GM21515 (cell line): ENCODE measurements around the gene ARHGEF12.

Experiments
- ATAC-seq: cut with Tn5 transposase; IDR thresholded peaks from one replicate; pipeline ENCODE4 v1.9.1; 2021; ENCODE audit not compliant: unreplicated experiment

ARHGEF12 gene

DNA sequence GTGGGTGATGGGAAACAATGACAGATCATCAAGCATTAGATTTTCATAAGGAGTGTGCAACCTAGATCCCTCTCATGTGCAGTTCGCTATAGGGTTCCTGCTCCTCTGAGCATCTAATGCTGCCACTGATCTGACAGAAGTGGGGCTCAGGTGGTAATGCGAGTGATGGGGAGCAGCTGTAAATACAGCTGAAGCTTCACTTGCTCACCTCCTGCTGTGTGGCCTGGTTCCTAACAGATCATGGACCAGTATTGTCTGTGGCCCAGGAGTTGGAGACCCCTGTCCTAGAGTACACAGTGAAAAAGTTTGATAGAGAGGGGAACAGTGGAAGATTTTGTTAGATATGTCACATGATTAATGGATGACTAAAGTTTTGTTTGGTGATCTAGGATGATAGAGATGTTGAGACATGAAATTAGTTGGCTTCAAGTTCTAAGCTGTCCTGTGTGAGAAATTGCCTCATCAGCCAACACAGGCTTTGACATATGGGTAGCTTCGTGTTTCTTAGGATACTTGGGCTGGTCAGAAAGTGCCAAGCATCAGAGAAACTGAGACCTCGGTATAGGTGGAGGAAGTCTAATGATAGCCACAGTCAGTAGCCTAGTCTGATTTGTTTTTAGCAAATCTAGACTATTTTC lies 47.4 kb downstream of the ARHGEF12 start:
- no peak for ATAC-seq

DNA sequence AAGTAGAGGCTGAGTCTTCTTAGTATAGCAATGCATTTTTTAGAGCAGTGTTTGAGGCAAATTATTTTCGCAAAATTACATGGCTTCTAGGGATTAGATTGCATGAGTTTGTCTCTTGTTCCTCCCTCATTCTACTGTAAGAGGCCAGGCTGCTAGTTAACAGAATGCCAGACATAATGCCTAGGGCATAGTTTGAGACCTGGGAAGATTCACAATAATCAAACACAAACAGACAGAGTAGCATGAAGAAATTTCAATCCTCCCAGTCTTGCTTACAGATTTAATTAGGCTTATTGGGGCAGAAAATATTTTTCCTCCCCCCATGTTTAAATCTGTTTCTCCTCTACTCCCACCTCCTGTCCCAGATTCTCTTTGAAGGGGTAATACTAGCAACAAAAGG lies 48.3 kb downstream of the ARHGEF12 start:
- ATAC-seq = no peak

DNA sequence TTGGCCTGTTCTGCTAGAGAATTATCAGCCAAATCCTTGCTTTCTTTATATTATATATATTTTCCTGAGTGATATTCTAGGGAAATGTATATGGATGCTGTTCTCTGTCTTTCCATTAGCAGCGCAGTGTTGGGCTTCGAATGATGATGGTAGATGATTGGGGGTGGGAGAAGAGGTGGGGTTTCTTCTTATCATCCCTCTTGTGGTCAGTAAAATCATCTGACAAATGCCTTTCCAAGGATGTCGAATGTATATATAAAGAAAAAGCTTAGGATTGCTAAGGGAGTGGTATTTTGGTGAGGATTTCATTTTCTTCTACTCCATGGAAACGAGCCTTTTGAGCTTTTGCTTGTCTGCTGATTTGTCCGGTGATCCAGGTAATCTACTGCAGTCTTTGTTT lies 48.9 kb downstream of the ARHGEF12 start:
- no peak for ATAC-seq

DNA sequence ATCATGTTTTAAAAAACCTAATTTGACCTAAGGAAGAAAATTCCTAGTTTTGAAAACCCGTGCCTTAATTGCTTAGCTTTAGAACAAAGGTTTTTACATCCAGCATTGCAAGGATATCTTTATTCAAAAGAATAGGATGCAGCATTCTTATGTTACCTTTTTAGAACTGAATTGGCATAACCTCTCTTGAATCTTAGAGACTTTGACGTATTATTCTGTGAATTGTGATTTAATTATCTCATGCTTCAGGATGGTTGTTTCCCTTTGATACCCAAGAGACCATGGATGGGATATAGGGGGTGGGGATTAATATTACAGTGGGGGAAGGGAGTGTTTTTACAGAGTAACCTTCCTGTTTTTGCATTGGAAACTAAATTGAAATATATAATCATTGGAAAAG lies 49.4 kb downstream of the ARHGEF12 start:
- no peak for ATAC-seq

DNA sequence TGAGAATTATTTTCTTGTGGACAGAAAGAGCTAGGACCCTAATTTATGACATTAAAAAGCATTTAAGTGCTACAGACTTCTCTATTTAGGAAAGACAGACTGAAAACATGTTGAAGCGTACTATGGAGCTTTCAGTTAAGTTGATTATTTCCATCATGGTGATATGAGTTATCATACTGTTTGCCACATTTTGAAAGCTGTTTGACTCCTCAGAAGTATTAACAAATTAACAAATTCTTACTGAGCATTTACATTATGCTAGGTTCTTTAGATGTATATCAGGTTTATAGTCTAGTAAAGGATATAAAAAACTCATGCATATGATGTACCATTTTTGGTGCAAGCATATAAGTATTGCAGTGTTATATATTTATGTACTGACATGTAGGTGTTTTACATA lies 50.1 kb downstream of the ARHGEF12 start:
- ATAC-seq = no peak

DNA sequence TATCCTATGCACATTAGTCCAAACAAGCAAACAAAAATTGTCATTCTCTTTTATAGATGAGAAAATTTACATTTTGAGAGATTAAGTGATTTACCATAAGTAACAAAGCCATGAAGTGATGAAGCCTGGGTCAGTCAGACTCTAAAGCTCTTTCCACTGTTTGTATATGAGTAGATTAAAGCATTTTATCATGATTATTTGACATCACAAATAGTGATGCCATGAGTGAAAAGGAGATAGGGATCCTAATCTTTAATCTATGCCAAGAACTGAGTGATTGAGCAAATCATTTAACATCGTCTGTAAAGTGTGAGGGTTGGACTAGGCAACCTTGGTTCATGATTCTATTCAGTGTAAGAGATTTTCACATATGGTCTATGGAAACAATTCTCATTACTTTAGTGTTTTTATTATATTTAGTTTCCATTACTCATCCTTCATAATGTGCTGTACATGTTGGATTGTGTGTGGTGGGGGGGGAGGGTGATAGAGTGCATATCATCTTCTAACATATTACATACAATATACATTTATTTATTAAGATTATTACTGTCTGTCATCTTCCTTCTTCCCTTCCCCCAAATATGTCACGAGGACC lies 50.7 kb downstream of the ARHGEF12 start:
- ATAC-seq = no peak

DNA sequence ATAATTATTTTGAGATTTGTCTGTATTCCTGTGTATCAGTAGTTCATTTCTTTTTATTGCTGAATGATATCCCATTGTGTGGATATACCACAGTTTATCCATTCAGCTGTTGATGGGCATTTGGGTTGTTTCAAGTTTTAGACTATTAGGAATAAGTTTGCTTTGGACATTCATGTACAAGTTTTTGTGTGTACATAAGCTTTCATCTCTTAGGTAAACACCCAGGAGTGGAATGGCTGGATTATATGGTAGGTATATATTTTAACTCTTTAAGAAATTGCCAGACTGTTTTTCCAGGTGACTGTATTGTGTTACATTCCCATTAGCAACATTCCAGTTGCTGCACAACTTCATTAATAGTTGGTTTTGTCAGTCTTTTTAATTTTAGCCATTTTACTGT lies 52.0 kb downstream of the ARHGEF12 start:
- ATAC-seq = no peak

DNA sequence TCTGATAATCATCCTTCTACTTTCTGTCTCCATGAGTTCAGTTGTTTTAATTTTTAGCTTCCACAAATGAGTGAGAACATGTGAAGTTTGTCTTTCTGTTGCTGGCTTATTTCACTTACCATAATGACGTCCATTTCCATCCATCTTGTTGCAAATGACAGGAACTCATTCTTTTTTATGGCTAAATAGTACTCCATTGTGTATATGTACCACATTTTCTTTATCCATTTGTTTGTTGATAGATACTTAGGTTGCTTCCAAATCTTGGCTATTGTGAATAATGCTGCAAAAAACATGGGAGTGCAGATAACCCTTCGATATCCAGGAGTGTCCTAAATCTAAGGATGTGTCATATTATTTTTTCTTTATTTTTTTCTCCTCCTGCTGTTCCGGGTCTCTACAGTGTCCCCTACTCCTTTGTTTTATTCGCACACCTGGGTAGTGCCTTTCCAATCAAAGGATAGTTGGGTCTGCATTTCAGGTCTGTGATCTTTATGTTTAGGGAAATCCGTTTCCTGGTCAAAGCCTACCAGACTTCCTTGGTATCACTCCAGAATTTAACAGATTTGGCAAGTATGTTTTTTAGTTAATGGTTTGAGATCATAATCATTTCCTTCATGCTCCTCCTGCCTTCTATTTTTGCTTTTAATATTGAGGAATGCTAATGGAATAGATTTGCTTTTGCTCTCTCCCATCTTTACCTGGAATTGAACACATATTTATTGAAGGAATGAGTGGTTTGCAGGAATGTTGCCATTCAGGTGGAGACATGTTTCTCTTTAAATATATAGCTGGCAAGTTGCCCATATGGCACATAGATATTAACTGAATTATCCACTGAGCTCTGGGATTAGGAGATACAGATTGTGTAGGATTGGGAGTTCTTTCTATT lies 53.7 kb downstream of the ARHGEF12 start:
- no peak for ATAC-seq

DNA sequence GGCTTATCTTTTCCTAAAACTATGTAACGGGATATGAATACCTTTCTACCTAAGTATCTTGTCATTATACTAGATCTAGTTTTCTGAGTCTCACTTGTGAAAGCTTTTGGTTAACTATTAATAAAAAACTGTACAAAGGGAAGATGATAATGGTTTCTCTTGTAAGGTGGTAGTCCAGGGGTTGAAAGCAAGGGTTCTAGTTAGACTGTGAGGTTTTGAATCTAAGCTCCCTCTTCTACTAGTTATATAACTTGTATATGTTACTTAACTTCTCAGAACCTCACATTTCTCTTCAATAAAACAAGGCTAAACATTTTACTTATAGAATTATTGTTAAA lies 54.3 kb downstream of the ARHGEF12 start:
- no peak for ATAC-seq

DNA sequence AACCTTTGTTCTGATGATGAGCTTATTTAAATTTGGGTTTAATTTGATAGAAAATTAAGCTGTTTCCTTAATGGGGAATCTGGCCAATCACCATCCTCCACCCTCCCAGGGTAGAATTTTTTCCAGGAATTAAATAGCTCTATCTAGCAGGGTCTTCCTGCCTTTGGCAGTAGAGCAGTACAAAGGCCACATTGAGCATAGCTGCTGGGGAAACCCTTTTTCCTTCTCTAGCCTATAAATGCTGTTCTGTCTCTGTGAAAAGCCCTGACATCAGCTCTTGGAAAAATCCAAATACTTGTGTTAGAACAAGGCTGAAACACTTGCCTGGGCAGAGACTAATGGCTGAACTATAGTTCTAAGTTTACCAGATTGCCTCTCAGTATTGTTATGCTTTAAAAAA lies 55.1 kb downstream of the ARHGEF12 start:
- no peak for ATAC-seq

DNA sequence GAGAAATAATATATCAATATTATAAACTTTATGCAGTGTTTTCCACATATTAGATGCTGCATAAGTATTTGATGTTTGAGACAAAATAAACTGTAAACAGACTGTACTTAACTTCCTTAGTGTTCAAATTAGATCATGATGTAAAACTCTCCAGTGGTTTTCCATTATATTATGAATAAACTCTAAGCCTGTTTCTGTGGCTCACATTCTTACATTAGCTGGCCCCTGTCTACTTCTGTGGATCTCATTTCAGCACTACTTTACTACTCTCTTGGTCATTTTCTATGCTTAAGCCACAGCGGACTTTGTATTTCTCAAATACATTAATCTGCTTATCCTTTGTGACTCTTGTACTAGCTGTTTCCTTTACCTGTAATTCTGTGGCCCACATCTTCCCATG lies 55.6 kb downstream of the ARHGEF12 start:
- no peak for ATAC-seq

DNA sequence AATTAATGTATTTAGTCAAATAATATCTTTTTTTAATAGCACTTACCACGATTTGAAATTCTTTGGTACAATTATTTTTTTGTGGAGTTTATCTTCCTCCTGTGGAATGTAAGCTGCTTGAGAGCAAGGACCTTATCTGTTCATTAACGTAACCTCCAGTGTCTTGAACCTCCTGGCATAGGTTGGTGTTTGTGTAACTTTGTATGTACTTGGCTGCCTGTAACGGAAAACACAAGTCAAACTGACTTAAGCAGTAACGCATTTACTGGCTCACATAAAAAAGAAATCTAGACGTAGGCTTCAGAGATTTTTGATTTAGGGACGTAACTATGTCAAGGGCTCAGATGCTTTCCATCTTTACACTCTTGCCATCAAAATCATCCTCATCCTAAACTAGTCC lies 56.1 kb downstream of the ARHGEF12 start:
- no peak for ATAC-seq

DNA sequence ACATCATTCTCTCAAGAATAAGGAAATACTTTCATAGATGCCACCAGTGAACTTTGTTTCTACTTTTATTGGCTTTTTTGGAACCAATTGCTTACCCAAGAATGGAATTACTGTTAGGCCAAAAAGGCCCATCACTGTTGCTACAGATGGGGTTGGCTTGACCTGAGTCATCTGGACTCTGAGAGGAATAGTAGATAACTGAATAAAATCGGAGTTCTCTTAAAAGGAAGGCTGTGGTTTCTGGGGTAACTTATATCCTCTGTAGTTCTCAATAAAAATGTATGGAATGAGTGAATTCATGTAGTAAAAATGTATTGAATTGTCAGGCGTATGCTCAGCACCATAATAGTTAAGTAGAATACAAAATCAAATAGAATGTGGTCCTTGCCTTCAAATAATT lies 56.6 kb downstream of the ARHGEF12 start:
- no peak for ATAC-seq

DNA sequence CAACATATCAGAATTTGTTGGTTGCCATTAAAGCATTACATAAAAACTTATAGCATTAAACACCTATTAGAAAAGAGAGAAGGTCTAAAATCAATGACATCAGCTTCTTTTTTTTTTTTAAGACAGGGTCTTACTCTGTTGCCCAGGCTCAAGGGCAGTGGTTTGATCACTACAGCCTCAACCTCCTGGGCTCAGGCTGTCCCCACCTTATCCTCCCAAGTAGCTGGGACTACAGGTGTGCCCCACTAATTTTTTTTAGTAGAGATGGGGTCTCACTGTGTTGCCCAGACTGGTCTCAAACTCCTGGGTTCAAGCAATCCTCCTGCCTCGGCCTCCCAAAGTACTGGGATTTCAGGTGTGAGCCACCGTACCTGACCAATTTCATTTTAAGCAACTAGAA lies 57.9 kb downstream of the ARHGEF12 start:
- ATAC-seq = no peak

DNA sequence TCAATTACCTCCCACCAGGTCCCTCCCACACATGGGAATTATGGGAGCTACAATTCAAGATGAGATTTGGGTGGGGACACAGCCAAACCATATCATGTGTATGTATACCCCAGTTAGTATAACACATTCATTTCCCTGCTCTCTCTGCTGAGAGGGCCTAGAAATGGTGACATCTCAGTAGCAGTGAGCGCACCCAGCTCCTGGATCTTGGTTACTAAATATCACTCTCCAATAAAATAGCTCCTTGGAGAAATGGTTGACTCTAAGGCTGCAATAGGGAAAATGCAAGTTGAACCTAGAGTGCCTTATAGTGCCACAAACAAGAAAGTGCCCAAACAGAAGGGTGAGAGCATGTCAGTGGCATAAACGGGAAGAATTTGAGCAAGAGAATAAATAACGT lies 59.6 kb downstream of the ARHGEF12 start:
- ATAC-seq = no peak

DNA sequence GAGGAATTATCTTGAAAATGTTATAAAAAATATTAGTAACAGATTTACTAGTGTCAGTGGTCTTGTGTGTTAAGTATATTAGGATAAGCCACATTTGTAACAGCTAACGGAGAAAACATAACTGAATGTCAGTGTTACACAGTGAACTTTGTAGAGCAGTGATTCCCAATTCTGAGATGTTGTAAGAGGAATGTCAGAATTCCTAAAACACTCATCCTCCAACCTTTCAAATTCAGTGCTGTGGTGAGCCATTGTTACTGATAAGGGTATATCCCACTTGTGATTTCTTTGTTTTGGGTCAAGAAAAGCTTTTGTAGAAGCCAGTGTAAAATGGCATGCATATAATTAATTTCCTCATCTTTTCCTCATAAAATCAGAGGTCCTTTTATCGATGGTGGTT lies 61.9 kb downstream of the ARHGEF12 start:
- ATAC-seq = no peak

DNA sequence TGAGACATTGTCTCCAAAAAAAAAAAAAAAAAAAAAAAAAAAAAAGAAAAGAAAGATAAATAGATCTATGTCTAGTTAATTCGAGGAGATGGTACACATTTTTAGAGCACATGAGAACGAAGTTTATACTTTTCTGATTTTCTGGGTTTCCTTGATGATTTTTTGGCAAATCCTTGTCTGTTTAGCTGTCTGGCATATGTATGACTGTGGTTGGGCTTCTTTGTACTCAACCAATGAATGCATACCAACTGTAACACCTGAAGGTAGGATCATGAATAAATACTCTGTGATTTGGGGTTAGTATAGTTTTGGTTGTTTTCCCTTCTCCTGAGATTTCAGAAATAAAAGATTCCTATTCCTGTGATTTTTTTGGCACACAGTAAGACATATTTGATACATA lies 63.1 kb downstream of the ARHGEF12 start:
- ATAC-seq = no peak

DNA sequence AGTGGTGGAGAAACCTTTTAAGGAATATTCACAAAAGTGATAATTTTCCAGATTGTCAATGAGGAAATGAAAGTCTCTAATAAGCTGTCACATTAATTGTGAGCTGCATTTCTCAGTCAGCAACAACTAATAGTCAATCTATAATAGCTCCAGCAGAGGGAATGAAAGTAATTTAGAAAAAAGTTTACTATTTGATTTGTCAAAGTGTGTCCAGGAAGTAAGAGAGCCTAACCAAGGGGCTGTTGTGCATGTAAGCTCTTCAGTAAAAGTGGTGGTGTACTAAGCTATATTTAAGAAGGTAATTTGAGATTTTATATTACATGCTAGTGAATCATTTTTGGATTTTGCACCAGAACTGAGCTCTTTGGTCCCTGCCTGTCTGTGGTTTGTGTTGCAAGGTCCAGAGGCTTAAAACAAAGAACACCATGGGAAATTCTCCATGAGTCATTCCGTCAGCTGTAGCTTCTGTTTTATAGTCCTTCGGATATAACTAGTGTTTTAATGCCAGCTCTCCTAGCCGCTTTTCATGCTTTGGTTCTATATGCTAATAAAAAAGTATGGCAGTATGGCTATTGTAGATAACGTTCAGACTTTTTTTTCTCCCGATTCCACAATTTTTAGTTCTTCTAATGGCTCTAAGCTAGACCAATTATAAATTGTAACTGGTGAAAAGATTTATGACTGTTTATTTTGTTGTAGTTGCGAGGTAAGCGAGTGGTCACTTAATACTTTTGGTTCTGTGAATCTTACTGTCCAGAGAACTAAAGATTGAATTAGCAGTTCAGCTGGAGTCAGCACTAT lies 64.6 kb downstream of the ARHGEF12 start:
- ATAC-seq = no peak

DNA sequence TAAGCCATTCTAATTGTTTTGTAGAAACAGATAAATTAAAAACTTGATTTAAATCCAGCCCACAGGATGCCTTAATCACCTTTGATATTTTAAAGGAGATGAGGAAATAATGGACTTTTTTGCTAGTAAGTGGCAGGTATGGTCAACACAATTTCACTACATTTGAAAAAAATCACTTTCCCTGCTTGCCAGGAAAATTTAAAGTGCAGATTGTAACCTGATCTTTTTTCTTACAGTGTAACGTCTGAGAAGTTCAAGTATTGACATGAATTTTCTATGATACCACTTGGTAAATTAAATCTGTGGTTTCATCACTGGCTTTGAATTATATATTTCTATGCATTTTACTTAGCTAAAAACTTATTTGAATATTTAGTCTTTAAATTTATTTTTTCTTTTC lies 65.3 kb downstream of the ARHGEF12 start:
- ATAC-seq = no peak

DNA sequence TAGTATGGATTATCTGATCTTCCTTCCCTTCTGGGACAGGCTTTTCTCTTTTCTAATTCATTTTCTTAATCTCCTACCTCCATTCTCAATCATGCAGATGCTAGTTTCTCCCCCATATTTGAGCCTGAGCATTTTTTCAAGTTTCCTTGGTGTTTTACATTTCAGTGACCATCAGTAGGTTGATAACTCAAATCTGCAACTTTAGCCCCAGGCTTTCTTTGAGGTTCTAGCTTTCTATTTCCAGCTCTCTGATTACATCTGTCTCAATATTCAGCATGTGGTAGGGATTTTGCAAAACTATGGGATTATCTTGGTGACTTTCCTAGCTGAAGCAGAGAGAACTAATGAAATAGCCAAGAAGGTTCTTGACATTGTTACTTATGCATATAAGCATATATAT lies 67.8 kb downstream of the ARHGEF12 start:
- ATAC-seq = no peak

DNA sequence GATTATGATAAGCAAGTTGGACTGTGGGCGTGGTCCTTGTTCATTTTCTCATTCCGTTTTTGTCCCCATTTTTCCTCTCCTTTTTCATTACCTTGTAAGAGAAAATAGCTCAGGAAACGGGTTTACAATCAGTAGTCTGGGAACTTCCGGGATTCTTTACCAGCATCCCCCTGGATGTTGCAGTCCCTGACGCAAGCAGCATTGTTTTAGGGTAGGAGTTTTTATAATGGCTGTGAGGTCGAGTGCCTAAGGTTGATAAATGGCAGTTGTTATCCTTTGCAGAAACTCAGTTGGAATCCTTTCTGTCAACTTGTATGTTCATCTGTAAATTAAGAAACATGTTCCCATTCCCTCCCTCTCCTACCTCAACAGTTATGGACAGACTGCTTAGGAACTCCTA lies 68.3 kb downstream of the ARHGEF12 start:
- no peak for ATAC-seq

DNA sequence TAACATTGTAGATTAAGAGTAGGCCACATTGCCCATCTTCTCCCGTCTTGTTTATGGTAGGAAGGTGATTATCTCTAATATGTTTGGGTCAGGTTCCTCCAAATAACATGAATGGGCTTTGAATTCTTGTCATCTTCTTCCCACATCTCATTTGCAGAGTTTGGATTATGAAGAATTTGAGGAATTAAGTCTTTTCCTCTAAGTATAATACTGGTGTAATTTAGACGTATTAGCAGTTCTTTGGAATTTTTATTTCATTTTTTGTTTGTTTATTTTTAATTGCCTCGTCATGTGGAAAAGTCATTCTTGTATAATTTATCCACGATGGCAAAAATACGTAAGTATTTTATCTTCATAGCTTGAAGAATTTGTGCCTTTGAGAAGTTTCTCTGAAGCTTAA lies 73.4 kb downstream of the ARHGEF12 start:
- no peak for ATAC-seq
